ENCODE results near the gene EIF3L.

The EIF3L gene

GRCh38 chr22:37909766-37910165 is 60.5 kb downstream of the EIF3L start:
- Histone ChIP-seq H2AFZ (ENCODE audit: low read length, unreplicated experiment) (no peak overlapping the region), H3K79me2 (ENCODE audit: control insufficient read depth, insufficient read depth, low read length, unreplicated experiment) (peaks cover 35% of the 10 kb centered on the region), H3K36me3 (ENCODE audit: insufficient read depth, low read length) (no peaks in the 10 kb centered on the region), H3K27ac (ENCODE audit: low read depth, low read length) (no peak overlapping the region), H3K4me1 (ENCODE audit: control insufficient read depth, insufficient read depth, low read length, unreplicated experiment) (peaks cover 12% of the 10 kb centered on the region), H3K4me3 (ENCODE audit: low read depth, low read length) (no peak overlapping the region), H3K27me3 (ENCODE audit: insufficient read depth, low read length) (no peaks in the 10 kb centered on the region)

- peaks cover 6% of the 10 kb centered on the region for H3K4me1 ChIP-seq (ENCODE audit: control insufficient read depth, insufficient read depth, low read length, unreplicated experiment)
- no peak overlapping the region for H3K27ac ChIP-seq (ENCODE audit: low read depth, low read length)
- H3K4me3 ChIP-seq (ENCODE audit: low read depth, low read length) = no peak overlapping the region
- H3K27me3 ChIP-seq (ENCODE audit: insufficient read depth, low read length) = no peaks in the 10 kb centered on the region
- H3K79me2 ChIP-seq (ENCODE audit: control insufficient read depth, insufficient read depth, low read length, unreplicated experiment) = peaks cover 35% of the 10 kb centered on the region
- no peak overlapping the region for H2AFZ ChIP-seq (ENCODE audit: low read length, unreplicated experiment)
- no peaks in the 10 kb centered on the region for H3K36me3 ChIP-seq (ENCODE audit: insufficient read depth, low read length)
Observed at GRCh38 chr22:37910890-37911672, 61.9 kb downstream of the EIF3L start.

GRCh38 chr22:37911697-37912096 is 62.5 kb downstream of the EIF3L start:
- peaks cover 31% of the 10 kb centered on the region for H3K79me2 ChIP-seq (ENCODE audit: control insufficient read depth, insufficient read depth, low read length, unreplicated experiment)
- H3K4me1 ChIP-seq (ENCODE audit: control insufficient read depth, insufficient read depth, low read length, unreplicated experiment) = peaks cover 6% of the 10 kb centered on the region
- H2AFZ ChIP-seq (ENCODE audit: low read length, unreplicated experiment) = no peak overlapping the region
- no peaks in the 10 kb centered on the region for H3K36me3 ChIP-seq (ENCODE audit: insufficient read depth, low read length)
- H3K27me3 ChIP-seq (ENCODE audit: insufficient read depth, low read length) = no peaks in the 10 kb centered on the region
- H3K4me3 ChIP-seq (ENCODE audit: low read depth, low read length) = no peak overlapping the region
- no peak overlapping the region for H3K27ac ChIP-seq (ENCODE audit: low read depth, low read length)

GRCh38 chr22:37912171-37912570 is 63.0 kb downstream of the EIF3L start:
- peaks cover 6% of the 10 kb centered on the region for H3K4me1 ChIP-seq (ENCODE audit: control insufficient read depth, insufficient read depth, low read length, unreplicated experiment)
- H3K36me3 ChIP-seq (ENCODE audit: insufficient read depth, low read length) = no peaks in the 10 kb centered on the region
- H3K27me3 ChIP-seq (ENCODE audit: insufficient read depth, low read length) = no peaks in the 10 kb centered on the region
- H3K79me2 ChIP-seq (ENCODE audit: control insufficient read depth, insufficient read depth, low read length, unreplicated experiment) = peaks cover 26% of the 10 kb centered on the region
- H3K4me3 ChIP-seq (ENCODE audit: low read depth, low read length) = no peak overlapping the region
- H2AFZ ChIP-seq (ENCODE audit: low read length, unreplicated experiment) = no peak overlapping the region
- no peak overlapping the region for H3K27ac ChIP-seq (ENCODE audit: low read depth, low read length)

GRCh38 chr22:37913233-37913721 is 64.1 kb downstream of the EIF3L start:
- Histone ChIP-seq H3K27me3 (ENCODE audit: insufficient read depth, low read length) (no peaks in the 10 kb centered on the region), H3K4me1 (ENCODE audit: control insufficient read depth, insufficient read depth, low read length, unreplicated experiment) (no peaks in the 10 kb centered on the region), H3K36me3 (ENCODE audit: insufficient read depth, low read length) (no peaks in the 10 kb centered on the region), H2AFZ (ENCODE audit: low read length, unreplicated experiment) (no peak overlapping the region), H3K79me2 (ENCODE audit: control insufficient read depth, insufficient read depth, low read length, unreplicated experiment) (peaks cover 16% of the 10 kb centered on the region), H3K4me3 (ENCODE audit: low read depth, low read length) (no peak overlapping the region), H3K27ac (ENCODE audit: low read depth, low read length) (no peak overlapping the region)

GRCh38 chr22:37916311-37916710 is 67.1 kb downstream of the EIF3L start:
- no peak overlapping the region for H3K27ac ChIP-seq (ENCODE audit: low read depth, low read length)
- no peak overlapping the region for H3K4me3 ChIP-seq (ENCODE audit: low read depth, low read length)
- no peaks in the 10 kb centered on the region for H3K36me3 ChIP-seq (ENCODE audit: insufficient read depth, low read length)
- H2AFZ ChIP-seq (ENCODE audit: low read length, unreplicated experiment) = no peak overlapping the region
- no peaks in the 10 kb centered on the region for H3K4me1 ChIP-seq (ENCODE audit: control insufficient read depth, insufficient read depth, low read length, unreplicated experiment)
- H3K79me2 ChIP-seq (ENCODE audit: control insufficient read depth, insufficient read depth, low read length, unreplicated experiment) = no peaks in the 10 kb centered on the region
- H3K27me3 ChIP-seq (ENCODE audit: insufficient read depth, low read length) = no peaks in the 10 kb centered on the region

GRCh38 chr22:37917874-37918548 is 68.8 kb downstream of the EIF3L start:
- Histone ChIP-seq H3K27ac (ENCODE audit: low read depth, low read length) (no peak overlapping the region), H3K4me3 (ENCODE audit: low read depth, low read length) (no peak overlapping the region), H3K4me1 (ENCODE audit: control insufficient read depth, insufficient read depth, low read length, unreplicated experiment) (no peaks in the 10 kb centered on the region), H3K27me3 (ENCODE audit: insufficient read depth, low read length) (no peaks in the 10 kb centered on the region), H2AFZ (ENCODE audit: low read length, unreplicated experiment) (no peak overlapping the region), H3K36me3 (ENCODE audit: insufficient read depth, low read length) (no peaks in the 10 kb centered on the region), H3K79me2 (ENCODE audit: control insufficient read depth, insufficient read depth, low read length, unreplicated experiment) (no peaks in the 10 kb centered on the region)

- H3K79me2 ChIP-seq (ENCODE audit: control insufficient read depth, insufficient read depth, low read length, unreplicated experiment) = no peaks in the 10 kb centered on the region
- H3K36me3 ChIP-seq (ENCODE audit: insufficient read depth, low read length) = no peaks in the 10 kb centered on the region
- H2AFZ ChIP-seq (ENCODE audit: low read length, unreplicated experiment) = no peak overlapping the region
- H3K27me3 ChIP-seq (ENCODE audit: insufficient read depth, low read length) = no peaks in the 10 kb centered on the region
- no peak overlapping the region for H3K27ac ChIP-seq (ENCODE audit: low read depth, low read length)
- no peak overlapping the region for H3K4me3 ChIP-seq (ENCODE audit: low read depth, low read length)
- H3K4me1 ChIP-seq (ENCODE audit: control insufficient read depth, insufficient read depth, low read length, unreplicated experiment) = no peaks in the 10 kb centered on the region
Observed at GRCh38 chr22:37918580-37919270, 69.5 kb downstream of the EIF3L start.

GRCh38 chr22:37920126-37920525 is 70.9 kb downstream of the EIF3L start:
- H3K36me3 ChIP-seq (ENCODE audit: insufficient read depth, low read length) = no peaks in the 10 kb centered on the region
- no peak overlapping the region for H3K27ac ChIP-seq (ENCODE audit: low read depth, low read length)
- H2AFZ ChIP-seq (ENCODE audit: low read length, unreplicated experiment) = no peak overlapping the region

GRCh38 chr22:37922191-37922590 is 73.0 kb downstream of the EIF3L start:
- Histone ChIP-seq H3K36me3 (ENCODE audit: insufficient read depth, low read length) (no peaks in the 10 kb centered on the region), H3K4me1 (ENCODE audit: control insufficient read depth, insufficient read depth, low read length, unreplicated experiment) (no peaks in the 10 kb centered on the region)

More at GRCh38 chr22:37920126-37920525, 70.9 kb downstream of the EIF3L start:
- Histone ChIP-seq H3K79me2 (ENCODE audit: control insufficient read depth, insufficient read depth, low read length, unreplicated experiment) (no peaks in the 10 kb centered on the region), H3K4me1 (ENCODE audit: control insufficient read depth, insufficient read depth, low read length, unreplicated experiment) (no peaks in the 10 kb centered on the region), H3K27me3 (ENCODE audit: insufficient read depth, low read length) (no peaks in the 10 kb centered on the region), H3K4me3 (ENCODE audit: low read depth, low read length) (no peak overlapping the region)

More at GRCh38 chr22:37922191-37922590, 73.0 kb downstream of the EIF3L start:
- no peaks in the 10 kb centered on the region for H3K79me2 ChIP-seq (ENCODE audit: control insufficient read depth, insufficient read depth, low read length, unreplicated experiment)
- H3K27ac ChIP-seq (ENCODE audit: low read depth, low read length) = no peak overlapping the region
- no peaks in the 10 kb centered on the region for H3K27me3 ChIP-seq (ENCODE audit: insufficient read depth, low read length)
- no peak overlapping the region for H3K4me3 ChIP-seq (ENCODE audit: low read depth, low read length)
- no peak overlapping the region for H2AFZ ChIP-seq (ENCODE audit: low read length, unreplicated experiment)
